ENCODE measurements around the gene ASB12. TPM values are rescaled to one million over a fixed set of nuclear protein-coding genes. Genes with fewer than 3 reads are reported as not detected.
"Not testable (repeated sequence)": the region's sequence is repeated elsewhere in the genome, so short reads cannot be mapped to it uniquely, and the experiment has no call there.

The ASB12 gene
- under 1 TPM in 4 of 9 donors, not detected in 5; 0.19 to 0.95 (median 0.25) TPM for total RNA-seq
- polyA plus RNA-seq, result under 1 TPM; 0.24 to 0.64 (median 0.46) TPM
- long read RNA-seq, donor 1, result 0 reads
- long read RNA-seq, donor 2, result 0 reads
- long read RNA-seq, donor 3, result 0 reads
- long read RNA-seq, donor 4, result 0 reads
- long read RNA-seq, donor 5, result 0 reads
- long read RNA-seq, donor 6, result 0 reads
- long read RNA-seq, donor 7, result 0 reads
- long read RNA-seq, donor 8, result 0 reads
- long read RNA-seq, donor 9, result 0 reads
- long read RNA-seq, donor 10, result 0 reads

GRCh38 chrX:64230123-64230970, at the start of gene ASB12:
TSS of gene ASB12 (minus strand) at chrX:64230607. CDS start at chrX:64225650, 4,957 bp downstream.
- intact Hi-C loops (cut with DNase I), result no loop called here
- Histone ChIP-seq H3K36me3 (replicated peaks in 1 of 2) (no peaks in the 10 kb centered on the region), H3K4me3 (no peak within 1 kb of the TSS), H3K27ac (no peak within 1 kb of the TSS), H3K9me3 (replicated peaks in 1 of 3) (no peaks in the 10 kb centered on the region), H3K27me3 (no peaks in the 10 kb centered on the region), H3K4me1 (replicated peaks in 1 of 2) (no peaks in the 10 kb centered on the region)
- TF ChIP-seq CTCF (IDR thresholded peaks at IDR 0.05) (no peak), POLR2A (IDR thresholded peaks at IDR 0.05) (no peak)
- DNase-seq, result no peak
- 57 to 76% (median 65%) methylated on average over 3 to 17 of the region's 17 CpGs for WGBS, 4 donors

GRCh38 chrX:64265265-64265664, 34.9 kb upstream of the ASB12 start:
- DNase-seq, result no peak
- Histone ChIP-seq H3K4me1 (replicated peaks in 1 of 2) (no peaks in the 10 kb centered on the region), H3K27me3 (no peaks in the 10 kb centered on the region), H3K36me3 (replicated peaks in 1 of 2) (no peaks in the 10 kb centered on the region), H3K4me3 (no peak overlapping the region), H3K9me3 (replicated peaks in 1 of 3) (no peaks in the 10 kb centered on the region), H3K27ac (no peak overlapping the region)
- intact Hi-C loops (cut with DNase I), result no loop called here
- TF ChIP-seq CTCF (IDR thresholded peaks at IDR 0.05) (no peak), POLR2A (IDR thresholded peaks at IDR 0.05) (no peak)

GRCh38 chrX:64229154-64229553, 1.3 kb downstream of the ASB12 start:
- no peak overlapping the region for H3K27ac ChIP-seq
- 28 to 69% (median 51%) methylated on average over 3 of the region's 3 CpGs for WGBS, 4 donors
- H3K9me3 ChIP-seq (replicated peaks in 1 of 3), result no peaks in the 10 kb centered on the region
- no peak for DNase-seq
- intact Hi-C loops (cut with DNase I), result no loop called here
- no peaks in the 10 kb centered on the region for H3K27me3 ChIP-seq
- no peaks in the 10 kb centered on the region for H3K36me3 ChIP-seq (replicated peaks in 1 of 2)
- no peaks in the 10 kb centered on the region for H3K4me1 ChIP-seq (replicated peaks in 1 of 2)
- no peak for TF ChIP-seq POLR2A (IDR thresholded peaks at IDR 0.05)
- TF ChIP-seq CTCF (IDR thresholded peaks at IDR 0.05), result no peak
- H3K4me3 ChIP-seq, result no peak overlapping the region

- no peaks in the 10 kb centered on the region for H3K9me3 ChIP-seq (replicated peaks in 1 of 3)
- H3K4me3 ChIP-seq, result no peak overlapping the region
- no peaks in the 10 kb centered on the region for H3K27me3 ChIP-seq
- TF ChIP-seq POLR2A (IDR thresholded peaks at IDR 0.05) (no peak), CTCF (IDR thresholded peaks at IDR 0.05) (no peak)
- H3K27ac ChIP-seq, result no peak overlapping the region
- intact Hi-C loops (cut with DNase I), result no loop called here
- no peak for DNase-seq
- WGBS, 4 donors, result 88 to 91% (median 91%) methylated on average over 4 of the region's 4 CpGs; no CpG with 5 or more reads in 1 of the 4 donors
- H3K36me3 ChIP-seq (replicated peaks in 1 of 2), result no peaks in the 10 kb centered on the region
- H3K4me1 ChIP-seq (replicated peaks in 1 of 2), result no peaks in the 10 kb centered on the region
Measured at GRCh38 chrX:64218023-64218422, 12.4 kb downstream of the ASB12 start.

- intact Hi-C loops (cut with DNase I); H3K27me3 ChIP-seq; H3K9me3 ChIP-seq (replicated peaks in 1 of 3); H3K27ac ChIP-seq; DNase-seq; H3K4me3 ChIP-seq; H3K36me3 ChIP-seq (replicated peaks in 1 of 2); H3K4me1 ChIP-seq (replicated peaks in 1 of 2): not testable (repeated sequence)
Measured at GRCh38 chrX:64213989-64214388, 16.4 kb downstream of the ASB12 start.

All from adrenal gland (tissue), 19 donors.